ENCODE results near the gene DNMBP.

The DNMBP gene, protein sequence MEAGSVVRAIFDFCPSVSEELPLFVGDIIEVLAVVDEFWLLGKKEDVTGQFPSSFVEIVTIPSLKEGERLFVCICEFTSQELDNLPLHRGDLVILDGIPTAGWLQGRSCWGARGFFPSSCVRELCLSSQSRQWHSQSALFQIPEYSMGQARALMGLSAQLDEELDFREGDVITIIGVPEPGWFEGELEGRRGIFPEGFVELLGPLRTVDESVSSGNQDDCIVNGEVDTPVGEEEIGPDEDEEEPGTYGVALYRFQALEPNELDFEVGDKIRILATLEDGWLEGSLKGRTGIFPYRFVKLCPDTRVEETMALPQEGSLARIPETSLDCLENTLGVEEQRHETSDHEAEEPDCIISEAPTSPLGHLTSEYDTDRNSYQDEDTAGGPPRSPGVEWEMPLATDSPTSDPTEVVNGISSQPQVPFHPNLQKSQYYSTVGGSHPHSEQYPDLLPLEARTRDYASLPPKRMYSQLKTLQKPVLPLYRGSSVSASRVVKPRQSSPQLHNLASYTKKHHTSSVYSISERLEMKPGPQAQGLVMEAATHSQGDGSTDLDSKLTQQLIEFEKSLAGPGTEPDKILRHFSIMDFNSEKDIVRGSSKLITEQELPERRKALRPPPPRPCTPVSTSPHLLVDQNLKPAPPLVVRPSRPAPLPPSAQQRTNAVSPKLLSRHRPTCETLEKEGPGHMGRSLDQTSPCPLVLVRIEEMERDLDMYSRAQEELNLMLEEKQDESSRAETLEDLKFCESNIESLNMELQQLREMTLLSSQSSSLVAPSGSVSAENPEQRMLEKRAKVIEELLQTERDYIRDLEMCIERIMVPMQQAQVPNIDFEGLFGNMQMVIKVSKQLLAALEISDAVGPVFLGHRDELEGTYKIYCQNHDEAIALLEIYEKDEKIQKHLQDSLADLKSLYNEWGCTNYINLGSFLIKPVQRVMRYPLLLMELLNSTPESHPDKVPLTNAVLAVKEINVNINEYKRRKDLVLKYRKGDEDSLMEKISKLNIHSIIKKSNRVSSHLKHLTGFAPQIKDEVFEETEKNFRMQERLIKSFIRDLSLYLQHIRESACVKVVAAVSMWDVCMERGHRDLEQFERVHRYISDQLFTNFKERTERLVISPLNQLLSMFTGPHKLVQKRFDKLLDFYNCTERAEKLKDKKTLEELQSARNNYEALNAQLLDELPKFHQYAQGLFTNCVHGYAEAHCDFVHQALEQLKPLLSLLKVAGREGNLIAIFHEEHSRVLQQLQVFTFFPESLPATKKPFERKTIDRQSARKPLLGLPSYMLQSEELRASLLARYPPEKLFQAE (N-terminal part only)

DNA sequence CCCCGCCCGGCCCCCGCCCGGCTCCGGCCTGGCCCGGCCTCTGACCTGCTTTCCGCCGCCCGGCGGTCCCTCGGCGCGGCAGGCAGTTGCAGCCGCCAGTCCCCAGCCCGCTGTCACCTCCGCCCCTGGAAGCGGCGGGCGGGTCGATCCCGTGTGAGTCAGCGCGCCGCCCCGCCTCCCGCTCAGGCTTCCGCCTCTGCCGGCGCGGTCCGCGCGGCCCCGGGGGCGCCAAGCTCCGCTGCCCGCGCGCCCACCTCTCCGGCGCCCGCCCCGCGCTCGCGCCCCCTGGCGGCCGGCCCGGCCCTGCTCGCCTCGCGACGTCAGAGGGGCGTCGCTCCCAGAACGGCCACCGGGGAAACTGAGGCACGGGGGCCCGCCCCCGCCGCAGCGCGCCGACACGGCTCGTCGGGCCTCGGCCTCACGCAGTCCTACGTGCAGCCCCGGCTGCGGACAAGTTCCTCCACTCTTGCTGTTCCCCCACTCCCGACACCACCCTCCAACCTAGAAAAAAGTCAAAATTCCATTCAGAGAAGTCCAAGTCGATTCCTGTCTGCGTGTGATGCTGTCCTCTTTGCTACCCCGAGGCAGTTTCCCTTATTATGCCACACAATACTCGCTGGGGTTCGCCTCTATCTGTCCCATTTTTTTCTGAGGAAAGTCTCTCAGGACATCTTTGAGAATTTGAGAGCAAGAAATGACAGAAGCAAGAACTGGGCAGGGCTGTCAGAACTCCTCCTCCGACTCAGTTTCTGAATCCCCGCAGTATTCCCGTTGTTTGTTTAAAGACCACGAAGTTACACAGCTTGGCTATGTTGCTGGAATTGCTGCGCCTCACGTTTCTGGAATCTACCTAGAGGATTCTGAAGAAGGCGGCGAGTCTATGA lies at the start of gene DNMBP:
DNMBP (minus strand) TSS at position 155 of the 884 bp plus-strand sequence. CDS start 37,823 bp downstream, outside the sequence.
- peak; percentile 77 to 87 for DNase-seq (ENCODE audit: low read depth in 2 of 2)

DNA sequence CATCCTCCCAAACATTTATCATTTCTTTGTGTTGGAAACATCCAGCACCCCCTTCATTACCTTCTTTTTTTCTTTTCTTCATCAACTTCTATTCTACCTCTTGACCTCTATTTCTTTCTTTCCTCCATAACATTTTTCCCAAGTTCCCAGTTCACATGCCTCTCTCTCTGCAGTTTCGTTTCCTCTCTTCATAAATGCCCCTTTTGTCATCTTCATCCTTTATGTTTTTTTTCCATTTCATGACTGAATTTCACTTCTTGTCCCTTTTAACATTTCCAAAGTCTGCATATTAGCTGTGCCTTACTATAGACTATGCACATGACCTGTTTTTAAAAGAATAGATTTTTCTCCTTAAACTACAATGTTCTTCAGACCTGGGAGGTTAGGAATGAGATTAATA lies 48.2 kb upstream of the DNMBP start:
- no peak for DNase-seq (ENCODE audit: low read depth in 2 of 2)

DNA sequence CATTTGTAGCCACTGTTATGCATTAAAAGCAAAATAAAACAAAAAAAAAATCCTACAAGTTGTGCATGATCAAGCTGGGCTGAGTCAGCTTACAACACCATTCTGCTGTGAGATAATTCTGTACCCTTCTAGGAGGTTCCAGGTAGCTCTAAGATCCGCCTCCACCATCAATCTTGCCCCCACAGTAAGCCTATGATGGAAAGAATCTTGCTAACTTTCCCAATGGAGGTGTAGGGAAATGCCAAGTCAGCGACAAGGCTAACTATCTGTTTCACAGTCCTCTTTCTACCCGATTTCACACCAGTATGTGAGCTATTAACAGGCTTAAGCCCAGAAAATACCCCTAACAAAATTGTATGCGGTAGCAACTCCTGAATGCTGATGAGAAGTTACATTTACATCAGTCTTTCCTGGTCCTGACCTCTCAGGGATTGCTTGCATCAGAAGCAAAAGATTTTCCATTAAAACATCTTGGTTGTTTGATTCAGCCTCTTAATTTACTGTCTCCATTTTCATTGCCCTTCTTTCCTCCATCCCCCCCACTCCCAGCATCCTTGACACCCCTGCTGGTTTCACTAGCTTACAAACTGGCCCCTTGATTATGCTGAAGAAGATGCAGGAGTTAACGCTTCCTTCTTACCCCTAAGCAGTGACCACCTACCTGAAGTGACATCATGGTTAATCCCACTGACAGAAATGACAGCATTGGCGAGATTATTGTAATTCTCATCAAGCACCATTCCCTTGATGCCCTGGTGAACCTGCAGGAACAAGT lies 44.1 kb upstream of the DNMBP start:
- DNase-seq (ENCODE audit: low read depth in 2 of 2): no peak

DNA sequence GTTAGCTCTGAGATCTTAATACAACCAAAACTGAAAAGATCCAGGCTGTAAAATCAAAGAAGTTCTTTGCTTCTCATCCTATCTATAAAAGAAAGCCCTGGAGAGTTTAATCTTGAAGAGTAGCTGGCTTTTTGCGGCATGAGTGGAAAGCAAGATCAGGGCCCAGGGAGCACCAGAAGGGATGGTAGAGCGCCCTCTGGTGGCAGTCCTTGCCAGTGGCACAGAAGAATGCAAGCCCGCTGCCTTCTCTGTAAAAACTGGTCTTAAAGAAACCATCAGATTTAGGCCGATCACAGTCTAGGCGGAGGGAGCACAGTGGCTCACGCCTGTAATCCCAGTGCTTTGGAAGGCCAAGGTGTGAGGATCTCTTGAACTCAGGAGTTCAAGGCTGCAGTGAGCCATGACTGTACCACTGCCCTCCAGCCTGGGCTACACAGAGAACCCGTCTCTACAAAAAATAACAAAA lies 36.3 kb upstream of the DNMBP start:
- DNase-seq (ENCODE audit: low read depth in 2 of 2): peak; percentile 74 to 75

DNA sequence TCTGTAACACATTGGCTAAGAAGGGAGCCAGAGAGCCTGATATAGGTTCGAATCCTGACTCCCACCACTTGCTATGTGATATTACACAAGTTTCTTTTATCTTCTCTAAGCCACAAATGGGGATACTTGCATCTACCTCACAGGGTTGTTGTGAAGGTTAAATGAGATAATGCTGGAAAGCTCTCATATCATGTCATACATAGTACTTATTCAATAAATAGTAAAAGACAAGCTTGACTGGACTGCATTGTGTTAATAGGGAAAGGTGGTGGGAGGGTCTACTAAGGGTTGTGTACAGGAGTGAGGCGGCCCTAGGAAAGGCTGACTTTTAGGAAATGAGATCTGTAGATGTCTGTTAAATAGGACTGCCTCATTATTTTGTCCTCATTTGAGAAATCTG lies 35.8 kb upstream of the DNMBP start:
- DNase-seq (ENCODE audit: low read depth in 2 of 2): no peak

DNA sequence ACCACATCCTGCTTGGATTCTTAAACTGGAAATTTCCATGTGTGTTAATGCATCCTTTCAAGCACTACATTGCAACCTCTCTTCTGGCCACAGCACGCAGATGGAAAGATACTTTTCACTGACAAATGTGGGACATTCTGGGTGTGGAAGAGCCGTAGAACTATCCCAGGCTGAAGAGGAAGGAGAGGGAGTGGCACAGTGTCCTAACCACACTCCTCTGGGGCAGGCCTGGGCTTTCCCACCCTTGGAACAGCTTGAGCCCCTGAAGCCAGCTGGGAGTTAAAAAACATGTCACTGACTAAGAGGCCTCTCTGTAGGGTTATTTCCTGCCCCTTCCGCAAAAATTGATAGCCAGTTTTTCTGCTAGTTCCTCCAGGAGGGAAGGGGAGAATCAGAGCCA lies 34.0 kb upstream of the DNMBP start:
- no peak for DNase-seq (ENCODE audit: low read depth in 2 of 2)

DNA sequence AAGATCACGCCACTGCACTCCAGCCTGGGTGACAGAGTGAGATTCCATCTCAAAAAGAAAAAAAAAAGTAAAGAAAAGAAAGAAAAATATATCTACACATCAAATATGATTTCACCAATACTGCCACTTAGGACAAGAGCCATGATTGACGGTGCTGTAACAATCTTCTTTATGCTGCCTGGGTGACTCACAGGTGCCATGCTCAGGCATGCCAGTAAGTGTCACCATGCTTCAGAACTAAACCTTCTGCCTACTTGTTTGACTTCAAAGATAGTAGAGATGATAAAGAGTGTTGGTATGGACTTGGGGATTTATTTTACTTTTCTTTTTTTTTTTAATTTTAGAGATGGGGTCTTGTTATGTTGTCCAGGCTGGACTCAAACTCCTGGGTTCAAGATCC lies 33.6 kb upstream of the DNMBP start:
- DNase-seq (ENCODE audit: low read depth in 2 of 2): no peak

DNA sequence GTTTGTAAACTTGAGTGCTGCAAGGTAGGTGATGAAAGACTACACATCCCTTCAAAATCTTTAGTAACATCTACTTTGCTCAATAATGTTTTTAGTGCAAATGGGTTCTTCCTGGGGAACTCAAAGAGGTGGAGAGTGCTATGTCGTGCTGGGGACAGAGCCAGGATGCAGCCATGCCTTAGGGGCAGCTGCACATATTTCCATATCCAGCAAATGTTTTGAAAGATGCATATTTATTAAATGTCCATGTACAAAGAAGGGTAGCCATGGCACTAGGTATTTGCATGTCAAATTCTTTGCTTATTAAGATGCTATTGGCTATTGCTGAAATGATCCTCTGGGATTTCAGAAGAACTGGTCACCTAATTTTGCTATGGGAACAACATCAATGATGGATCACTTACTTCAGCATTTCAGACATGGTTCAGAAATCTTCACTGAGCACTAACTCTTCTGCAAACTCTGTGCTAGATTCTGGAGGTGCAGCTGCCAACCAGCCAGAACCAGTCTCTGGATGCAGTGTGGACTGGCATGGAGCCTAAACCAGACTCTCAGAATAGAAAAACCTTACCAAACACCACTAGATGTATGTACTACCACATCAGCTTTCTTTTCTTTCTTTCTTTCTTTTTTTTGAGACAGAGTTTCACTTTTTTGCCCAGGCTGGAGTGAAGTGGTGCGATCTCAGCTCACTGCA lies 31.7 kb upstream of the DNMBP start:
- no peak for DNase-seq (ENCODE audit: low read depth in 2 of 2)

DNA sequence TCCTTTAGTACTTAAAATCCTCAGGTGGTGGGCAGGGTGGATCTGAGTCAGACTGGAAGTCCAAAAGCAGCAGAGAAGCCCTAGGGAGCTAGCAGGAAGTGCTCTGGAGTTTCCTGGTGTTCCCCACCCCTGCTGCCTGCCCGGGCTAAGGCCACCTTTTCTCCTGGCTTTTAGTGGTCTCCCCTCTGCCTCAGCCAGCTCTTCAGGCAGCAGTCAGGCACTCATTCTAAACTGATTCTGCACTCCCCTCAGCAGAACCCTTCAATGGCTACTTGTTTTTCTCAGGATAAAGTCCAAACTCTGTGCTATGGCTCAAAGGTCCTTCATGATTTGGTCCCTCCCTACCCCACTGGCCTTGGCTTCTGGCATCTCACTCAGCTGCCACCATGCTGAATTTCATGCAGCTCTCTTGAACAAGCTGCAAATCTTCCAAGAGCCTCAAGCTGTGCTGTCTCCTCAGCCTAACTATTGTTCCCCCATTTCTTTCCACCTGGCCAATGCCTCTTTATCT lies 28.9 kb upstream of the DNMBP start:
- no peak for DNase-seq (ENCODE audit: low read depth in 2 of 2)

DNA sequence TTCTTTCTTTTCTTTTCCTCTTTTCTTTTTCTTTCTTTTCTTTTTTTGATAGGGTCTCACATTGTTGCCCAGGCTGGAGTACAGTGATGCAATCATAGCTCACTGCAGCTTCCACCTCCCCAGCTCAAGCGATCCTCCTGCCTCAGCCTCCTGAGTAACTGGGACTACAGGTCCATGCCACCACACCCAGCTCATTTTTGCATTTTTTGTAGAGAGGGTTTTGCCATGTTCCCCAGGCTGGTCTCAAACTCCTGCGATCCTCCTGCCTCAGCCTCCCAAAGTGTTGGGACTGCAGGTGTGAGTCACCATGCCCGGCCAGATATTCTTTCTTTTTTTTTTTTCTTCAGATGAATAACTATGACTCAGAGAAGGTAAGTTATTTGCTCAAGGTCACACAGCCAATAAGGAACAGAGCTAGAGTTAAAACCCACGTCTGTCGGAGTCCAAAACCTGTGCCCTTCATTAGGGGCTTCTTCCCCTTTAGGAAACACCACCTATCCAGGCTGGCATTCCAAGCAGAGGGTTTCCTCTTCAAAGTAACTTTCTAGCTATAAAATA lies 28.1 kb upstream of the DNMBP start:
- no peak for DNase-seq (ENCODE audit: low read depth in 2 of 2)

DNA sequence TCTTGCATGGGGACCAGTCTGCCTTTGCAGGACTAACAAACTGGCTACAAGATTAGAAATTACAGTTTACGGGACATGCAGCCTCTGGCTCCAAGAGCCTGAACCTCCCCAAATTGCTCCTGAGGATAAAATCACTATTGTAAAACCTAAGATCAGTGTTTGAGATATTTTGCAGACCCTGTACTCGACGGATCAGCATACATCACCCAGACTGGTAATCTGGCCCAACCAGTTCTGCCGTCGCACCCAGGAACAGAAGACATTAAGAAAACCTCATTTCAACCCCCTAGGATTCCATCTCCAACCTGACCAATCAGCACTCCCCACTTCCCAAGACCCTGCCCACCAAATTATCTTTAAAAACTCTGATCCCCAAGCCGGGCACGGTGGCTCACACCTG lies 27.1 kb upstream of the DNMBP start:
- DNase-seq (ENCODE audit: low read depth in 2 of 2): no peak

DNA sequence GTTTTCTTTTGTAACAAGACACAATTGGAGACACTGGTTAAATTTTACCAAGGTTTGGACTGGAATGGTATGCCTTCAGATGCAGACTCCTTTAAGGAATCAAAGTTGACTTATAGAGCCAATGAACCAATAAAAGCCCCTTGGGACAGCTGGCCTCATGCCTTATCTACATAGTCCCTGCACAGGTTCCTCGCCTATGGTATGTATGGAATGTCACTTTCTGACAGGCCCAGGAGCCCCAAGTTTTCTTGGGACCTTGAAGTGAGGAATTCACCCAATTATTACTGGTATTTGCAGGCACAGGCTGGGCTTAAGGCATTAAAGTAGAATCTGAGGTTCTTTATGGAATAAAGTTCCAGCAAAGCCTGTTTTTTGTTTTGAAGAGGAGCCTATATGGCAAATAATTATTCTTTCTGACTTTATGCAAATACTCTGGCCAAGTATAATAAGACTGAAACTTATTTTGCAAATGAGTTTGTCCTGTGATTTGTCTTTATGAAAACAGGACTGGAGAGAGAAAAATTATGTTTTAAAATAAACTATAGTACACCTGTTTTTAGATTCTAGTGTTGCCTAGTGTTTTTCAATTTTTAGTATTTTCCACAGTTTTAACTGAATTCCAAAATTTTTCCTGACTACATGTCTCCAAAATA lies 24.1 kb upstream of the DNMBP start:
- no peak for DNase-seq (ENCODE audit: low read depth in 2 of 2)

DNA sequence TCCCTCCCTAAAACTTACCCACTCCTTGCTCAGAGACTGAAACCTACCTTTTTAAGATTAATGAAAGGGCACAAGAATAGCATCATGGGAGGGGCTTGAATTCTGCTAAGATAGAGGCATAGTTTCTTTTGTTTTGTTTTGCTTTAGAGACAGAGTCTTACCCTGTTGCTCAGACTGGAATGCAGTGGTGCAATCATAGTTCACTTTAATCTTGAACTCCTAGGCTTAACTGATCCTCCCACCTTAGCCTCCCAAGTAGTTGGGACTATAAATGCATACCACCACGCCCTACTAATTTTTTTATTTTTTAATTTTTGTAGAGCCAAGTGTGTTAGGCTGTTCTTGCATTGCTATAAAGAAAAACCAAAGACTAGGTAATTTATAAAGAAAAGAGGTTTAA lies 17.7 kb upstream of the DNMBP start:
- no peak for DNase-seq (ENCODE audit: low read depth in 2 of 2)

DNA sequence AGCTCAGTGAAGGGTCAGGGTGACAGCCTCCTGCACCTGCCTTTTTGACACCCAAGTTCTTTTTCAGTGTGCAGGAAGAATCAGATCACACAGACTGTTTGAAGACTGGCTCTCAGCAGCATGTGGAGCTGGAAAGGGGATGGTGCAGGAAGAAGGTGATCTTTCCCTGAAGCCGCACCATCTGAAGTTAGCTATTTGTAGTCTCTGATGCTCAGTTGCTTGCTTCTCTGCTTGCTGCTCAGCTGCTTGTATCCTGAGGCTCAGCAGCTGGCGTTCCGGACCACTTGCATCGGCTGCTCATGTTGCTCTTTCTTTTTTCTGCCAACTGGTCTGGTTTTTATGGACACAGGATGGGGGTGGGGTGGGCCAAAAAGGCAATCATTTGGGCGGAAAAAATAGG lies 15.8 kb upstream of the DNMBP start:
- no peak for DNase-seq (ENCODE audit: low read depth in 2 of 2)

DNA sequence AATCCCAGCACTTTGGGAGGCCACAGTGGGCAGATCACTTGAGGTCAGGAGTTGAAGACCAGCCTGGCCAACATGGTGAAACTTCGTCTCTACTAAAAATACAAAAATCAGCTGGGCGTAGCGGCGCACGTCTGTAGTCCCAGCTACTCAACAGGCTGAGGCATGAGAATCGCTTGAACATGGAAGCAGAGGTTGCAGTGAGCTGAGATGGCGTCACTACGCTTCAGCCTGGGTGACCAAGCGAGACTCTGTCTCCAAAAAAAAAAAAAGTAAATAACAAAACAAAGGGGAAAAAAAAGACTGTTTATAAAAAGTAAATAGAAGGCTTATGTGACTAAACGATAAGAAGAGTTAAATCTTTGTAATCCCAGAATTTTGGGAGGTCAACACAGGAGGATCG lies 15.0 kb upstream of the DNMBP start:
- no peak for DNase-seq (ENCODE audit: low read depth in 2 of 2)

DNA sequence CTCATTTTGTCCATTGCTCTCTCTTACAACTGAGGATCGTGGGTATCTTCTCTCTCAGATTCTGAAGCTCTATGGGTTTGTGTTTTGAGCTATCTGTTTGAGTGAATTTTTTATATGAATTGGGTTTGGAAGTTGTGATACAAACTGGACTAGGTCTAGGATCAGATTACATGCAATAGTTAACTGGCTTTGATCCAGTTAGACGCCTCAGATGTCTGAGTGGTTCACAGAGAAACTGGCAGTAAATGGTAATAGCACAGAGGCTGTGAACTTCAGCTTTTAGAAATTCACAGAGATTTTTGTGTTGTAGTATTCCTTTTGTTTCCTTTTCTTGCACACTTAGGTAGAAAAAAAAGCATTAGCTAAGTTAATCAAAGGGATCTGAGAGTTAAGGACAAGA lies 12.7 kb upstream of the DNMBP start:
- no peak for DNase-seq (ENCODE audit: low read depth in 2 of 2)

DNA sequence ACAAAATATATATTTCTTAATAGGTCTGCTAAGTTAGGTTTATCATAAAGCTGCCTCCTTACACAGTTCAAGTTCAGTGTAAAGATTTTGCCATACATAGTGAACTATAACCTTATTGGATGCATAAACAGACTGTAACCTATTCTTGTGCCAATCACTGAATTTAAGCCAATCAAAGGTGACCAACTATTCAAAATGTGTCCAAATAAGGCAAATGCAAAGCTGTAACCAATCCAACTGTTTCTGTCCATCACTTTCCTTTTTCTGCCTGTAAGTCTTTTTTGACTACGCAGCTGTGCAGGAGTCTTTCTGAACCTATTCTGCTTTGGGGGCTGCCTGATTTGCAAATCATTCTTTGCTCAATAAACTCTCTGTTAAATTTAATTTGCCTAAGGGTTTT lies 11.6 kb upstream of the DNMBP start:
- DNase-seq (ENCODE audit: low read depth in 2 of 2): no peak

DNA sequence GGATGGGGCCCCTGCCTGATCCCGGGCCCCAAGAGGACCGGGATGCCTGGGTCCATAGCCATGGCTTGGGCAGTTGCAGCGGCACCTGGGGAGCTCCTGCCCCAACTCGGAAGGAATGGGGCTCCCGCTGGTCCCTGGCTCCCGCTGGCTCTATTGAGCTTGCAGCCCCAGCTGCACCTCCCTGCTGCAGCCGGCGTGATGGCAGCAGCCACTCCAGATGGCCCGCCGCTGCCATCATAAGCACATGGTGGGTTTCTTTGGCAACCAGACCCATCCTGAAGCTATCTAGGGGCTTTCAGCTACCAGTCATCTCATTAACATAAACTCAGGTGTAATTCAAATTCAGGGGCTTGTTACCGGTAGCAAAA lies 11.1 kb upstream of the DNMBP start:
- no peak for DNase-seq (ENCODE audit: low read depth in 2 of 2)

All from stimulated activated CD8-positive, alpha-beta memory T cell treated with anti-CD3 and anti-CD28 coated beads, Interleukin-2, amount 100 ng/mL, for 48 hours (primary cell).